HS-27A (cell line): Measurements from ENCODE around the gene ARHGAP42.

ENCODE experiments used
- DNase-seq: peaks from one replicate; pipeline ENCODE4 v3.0.0-alpha.2; 2012; ENCODE audit warnings: low read depth, missing footprints

The ARHGAP42 gene

GRCh38 chr11:100759106-100759505 lies 72.0 kb downstream of the ARHGAP42 start:
- no peak for DNase-seq

GRCh38 chr11:100759856-100760255 lies 72.8 kb downstream of the ARHGAP42 start:
- no peak for DNase-seq

- DNase-seq = no peak
Measured at GRCh38 chr11:100760744-100761143, 73.7 kb downstream of the ARHGAP42 start.

GRCh38 chr11:100761841-100762240 lies 74.8 kb downstream of the ARHGAP42 start:
- no peak for DNase-seq

GRCh38 chr11:100766764-100767163 lies 79.7 kb downstream of the ARHGAP42 start:
- no peak for DNase-seq

- no peak for DNase-seq
Measured at GRCh38 chr11:100769165-100769564, 82.1 kb downstream of the ARHGAP42 start.

GRCh38 chr11:100769617-100770016 lies 82.5 kb downstream of the ARHGAP42 start:
- DNase-seq = no peak

- no peak for DNase-seq
Measured at GRCh38 chr11:100774132-100774531, 87.0 kb downstream of the ARHGAP42 start.

GRCh38 chr11:100774859-100775258 lies 87.8 kb downstream of the ARHGAP42 start:
- no peak for DNase-seq

GRCh38 chr11:100776212-100776896 lies 89.3 kb downstream of the ARHGAP42 start:
- DNase-seq = peak; percentile 3

GRCh38 chr11:100777103-100777502 lies 90.0 kb downstream of the ARHGAP42 start:
- DNase-seq = no peak

- DNase-seq = no peak
Measured at GRCh38 chr11:100777736-100778135, 90.6 kb downstream of the ARHGAP42 start.

GRCh38 chr11:100778166-100778785 lies 91.2 kb downstream of the ARHGAP42 start:
- no peak for DNase-seq

GRCh38 chr11:100780470-100780869 lies 93.4 kb downstream of the ARHGAP42 start:
- no peak for DNase-seq

- DNase-seq = no peak
Measured at GRCh38 chr11:100785148-100785983, 98.3 kb downstream of the ARHGAP42 start.

GRCh38 chr11:100788561-100789295 lies 101.6 kb downstream of the ARHGAP42 start:
- DNase-seq = no peak

GRCh38 chr11:100789500-100789899 lies 102.4 kb downstream of the ARHGAP42 start:
- DNase-seq = no peak

GRCh38 chr11:100790073-100790472 lies 103.0 kb downstream of the ARHGAP42 start:
- no peak for DNase-seq

GRCh38 chr11:100791103-100791502 lies 104.0 kb downstream of the ARHGAP42 start:
- no peak for DNase-seq

GRCh38 chr11:100791860-100792259 lies 104.8 kb downstream of the ARHGAP42 start:
- DNase-seq = no peak

GRCh38 chr11:100793525-100793924 lies 106.4 kb downstream of the ARHGAP42 start:
- no peak for DNase-seq

GRCh38 chr11:100794446-100794845 lies 107.4 kb downstream of the ARHGAP42 start:
- no peak for DNase-seq
